Activated CD8-positive, alpha-beta memory T cell treated with anti-CD3 and anti-CD28 coated beads, Interleukin-2, amount 50 U/mL, for 4 hours (primary cell): ENCODE results near the gene ZNRF3.

Experiments used
- DNase-seq: peaks from one replicate; pipeline ENCODE4 v3.0.0-alpha.2; 2020

The ZNRF3 gene

DNA sequence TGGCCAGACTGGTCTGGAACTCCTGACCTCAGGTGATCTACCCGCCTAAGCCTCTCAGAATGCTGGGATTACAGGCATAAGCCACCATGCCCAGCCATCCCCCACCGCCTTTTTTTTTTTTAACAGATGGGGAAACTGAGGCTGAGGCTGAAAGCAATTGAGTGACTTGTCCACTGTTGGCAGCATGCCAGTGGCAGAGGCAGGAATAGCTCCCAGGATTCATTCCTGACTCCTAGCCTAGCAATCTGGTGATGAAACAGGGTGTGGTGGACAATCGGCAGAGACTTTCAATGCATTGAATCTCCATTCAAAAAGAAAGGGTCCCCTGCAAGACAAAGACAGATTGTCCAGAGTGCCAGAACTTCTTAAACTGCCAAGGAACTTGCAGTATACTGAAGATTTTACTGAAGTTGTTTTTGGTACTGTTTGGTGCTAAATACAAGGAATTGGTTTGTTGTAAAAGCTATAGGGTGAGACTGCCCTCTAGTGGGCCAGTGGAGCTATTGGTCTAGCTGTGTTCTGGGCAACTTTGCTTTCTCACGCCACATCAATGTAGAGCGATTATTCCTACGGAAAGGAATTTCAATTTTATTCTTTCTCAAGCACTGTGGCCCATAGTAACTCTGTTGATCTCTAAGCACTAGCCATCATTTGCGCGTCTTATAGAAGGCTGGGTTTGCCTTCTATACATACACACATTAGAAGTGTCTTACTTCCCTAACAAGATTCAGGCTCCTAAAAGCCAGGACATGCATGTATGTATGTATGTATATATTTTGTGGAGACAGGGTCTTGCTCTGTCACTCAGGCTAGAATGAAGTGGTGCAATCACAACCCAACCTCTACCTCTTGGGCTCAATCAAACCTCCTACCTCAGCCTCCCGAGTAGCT lies 157.3 kb downstream of the ZNRF3 start:
- peak; percentile 64 for DNase-seq

DNA sequence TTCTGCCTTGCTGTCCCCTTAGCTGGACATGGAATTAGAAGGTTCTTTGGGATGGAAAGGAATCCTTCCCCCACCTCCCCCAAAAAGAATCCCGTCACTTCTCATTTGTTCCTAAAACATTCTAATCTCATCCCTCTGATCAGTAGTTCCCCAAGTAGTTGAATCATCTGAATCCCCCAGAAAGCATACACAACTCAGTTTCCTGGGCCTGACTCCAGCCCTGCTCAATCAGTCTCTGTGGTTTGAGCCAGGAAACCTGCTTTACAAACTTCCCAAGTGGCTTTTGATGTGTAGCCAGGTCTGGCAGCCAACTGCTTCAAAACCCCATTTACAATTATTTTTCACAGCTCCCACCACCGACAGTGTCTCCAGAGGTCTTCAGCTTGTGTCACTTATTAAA lies 158.0 kb downstream of the ZNRF3 start:
- no peak for DNase-seq

DNA sequence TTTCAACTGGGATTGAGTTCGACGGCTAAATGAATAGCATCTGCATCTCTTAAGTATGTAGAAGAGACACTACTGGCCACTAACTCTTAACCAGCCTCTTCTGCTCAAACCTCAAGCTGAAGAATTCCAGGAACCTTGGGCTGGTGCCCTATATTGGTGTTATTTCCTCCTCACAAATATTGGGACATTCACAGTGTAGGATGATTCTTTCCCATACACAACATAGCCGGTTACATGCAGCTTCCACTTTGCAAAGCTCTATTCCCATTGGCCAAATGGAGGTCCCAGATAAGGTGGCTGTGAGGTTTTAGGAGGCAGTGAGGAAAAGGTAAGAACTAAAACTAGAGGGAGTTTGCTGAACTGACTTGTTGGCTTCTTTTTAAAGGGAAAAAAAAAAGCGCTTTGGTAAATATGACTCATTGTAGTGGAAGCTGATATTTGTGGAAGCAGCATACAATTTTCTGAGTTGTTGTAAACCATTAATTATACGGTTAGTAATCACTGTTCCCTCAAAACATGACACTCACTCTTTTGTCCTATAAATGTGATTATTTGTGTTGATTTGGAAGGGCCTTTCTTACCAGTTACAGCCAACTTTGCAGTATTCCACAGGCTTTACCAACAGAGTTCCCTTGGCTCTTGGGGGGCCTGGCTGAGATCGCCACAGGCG lies 160.7 kb downstream of the ZNRF3 start:
- DNase-seq: no peak

DNA sequence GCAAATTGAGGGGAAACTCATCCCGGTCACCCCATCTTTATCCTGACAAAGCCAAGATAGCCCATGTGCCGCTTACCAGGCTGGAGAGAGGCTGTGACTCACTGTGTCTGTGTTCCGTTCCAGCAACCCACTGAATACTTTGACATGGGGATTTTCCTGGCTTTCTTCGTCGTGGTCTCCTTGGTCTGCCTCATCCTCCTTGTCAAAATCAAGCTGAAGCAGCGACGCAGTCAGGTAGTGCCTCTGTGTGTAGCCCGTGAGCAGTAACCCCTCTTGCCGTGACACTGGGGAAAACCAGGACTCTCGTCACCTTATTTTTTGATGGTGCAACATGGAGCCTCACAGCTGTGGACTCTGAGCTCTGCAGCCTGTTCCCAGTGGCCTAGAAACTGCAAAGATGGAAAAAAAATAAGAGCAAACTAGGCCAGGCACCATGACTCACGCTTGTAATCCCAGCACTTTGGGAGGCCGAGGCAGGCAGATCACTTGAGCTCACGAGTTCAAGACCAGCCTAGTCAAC lies 161.3 kb downstream of the ZNRF3 start:
- DNase-seq: no peak

DNA sequence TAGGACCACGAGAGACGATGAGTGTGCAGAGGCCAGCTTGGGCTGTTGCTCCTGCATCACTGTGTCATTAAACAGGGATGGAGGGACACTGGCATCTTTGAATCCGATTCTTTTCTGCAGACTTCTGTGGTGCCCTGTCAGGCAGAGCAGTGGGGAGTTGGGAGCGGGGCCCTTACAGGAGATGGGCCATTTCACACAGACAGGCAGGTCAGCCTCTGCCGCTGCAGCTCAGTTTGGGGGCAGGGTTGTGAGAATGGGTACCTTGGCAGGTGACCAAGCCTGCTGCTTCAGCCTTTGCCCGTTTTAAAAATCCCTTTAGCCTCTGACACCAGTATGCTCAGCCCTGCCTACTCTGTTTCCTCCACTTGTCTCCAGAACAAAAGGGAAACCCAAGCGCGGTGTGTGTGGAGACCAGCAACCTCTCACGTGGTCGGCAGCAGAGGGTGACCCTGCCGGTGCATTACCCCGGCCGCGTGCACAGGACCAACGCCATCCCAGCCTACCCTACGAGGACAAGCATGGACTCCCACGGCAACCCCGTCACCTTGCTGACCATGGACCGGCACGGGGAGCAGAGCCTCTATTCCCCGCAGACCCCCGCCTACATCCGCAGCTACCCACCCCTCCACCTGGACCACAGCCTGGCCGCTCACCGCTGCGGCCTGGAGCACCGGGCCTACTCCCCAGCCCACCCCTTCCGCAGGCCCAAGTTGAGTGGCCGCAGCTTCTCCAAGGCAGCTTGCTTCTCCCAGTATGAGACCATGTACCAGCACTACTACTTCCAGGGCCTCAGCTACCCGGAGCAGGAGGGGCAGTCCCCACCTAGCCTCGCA lies 165.7 kb downstream of the ZNRF3 start:
- no peak for DNase-seq

DNA sequence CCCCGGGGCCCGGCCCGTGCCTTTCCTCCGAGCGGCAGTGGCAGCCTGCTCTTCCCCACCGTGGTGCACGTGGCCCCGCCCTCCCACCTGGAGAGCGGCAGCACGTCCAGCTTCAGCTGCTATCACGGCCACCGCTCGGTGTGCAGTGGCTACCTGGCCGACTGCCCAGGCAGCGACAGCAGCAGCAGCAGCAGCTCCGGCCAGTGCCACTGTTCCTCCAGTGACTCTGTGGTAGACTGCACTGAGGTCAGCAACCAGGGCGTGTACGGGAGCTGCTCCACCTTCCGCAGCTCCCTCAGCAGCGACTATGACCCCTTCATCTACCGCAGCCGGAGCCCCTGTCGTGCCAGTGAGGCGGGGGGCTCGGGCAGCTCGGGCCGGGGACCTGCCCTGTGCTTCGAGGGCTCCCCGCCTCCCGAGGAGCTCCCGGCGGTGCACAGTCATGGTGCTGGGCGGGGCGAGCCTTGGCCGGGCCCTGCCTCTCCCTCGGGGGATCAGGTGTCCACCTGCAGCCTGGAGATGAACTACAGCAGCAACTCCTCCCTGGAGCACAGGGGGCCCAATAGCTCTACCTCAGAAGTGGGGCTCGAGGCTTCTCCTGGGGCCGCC lies 166.4 kb downstream of the ZNRF3 start:
- no peak for DNase-seq

DNA sequence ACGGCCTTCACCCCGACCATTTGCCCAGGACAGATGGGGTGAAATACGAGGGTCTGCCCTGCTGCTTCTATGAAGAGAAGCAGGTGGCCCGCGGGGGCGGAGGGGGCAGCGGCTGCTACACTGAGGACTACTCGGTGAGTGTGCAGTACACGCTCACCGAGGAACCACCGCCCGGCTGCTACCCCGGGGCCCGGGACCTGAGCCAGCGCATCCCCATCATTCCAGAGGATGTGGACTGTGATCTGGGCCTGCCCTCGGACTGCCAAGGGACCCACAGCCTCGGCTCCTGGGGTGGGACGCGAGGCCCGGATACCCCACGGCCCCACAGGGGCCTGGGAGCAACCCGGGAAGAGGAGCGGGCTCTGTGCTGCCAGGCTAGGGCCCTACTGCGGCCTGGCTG lies 167.1 kb downstream of the ZNRF3 start:
- no peak for DNase-seq

DNA sequence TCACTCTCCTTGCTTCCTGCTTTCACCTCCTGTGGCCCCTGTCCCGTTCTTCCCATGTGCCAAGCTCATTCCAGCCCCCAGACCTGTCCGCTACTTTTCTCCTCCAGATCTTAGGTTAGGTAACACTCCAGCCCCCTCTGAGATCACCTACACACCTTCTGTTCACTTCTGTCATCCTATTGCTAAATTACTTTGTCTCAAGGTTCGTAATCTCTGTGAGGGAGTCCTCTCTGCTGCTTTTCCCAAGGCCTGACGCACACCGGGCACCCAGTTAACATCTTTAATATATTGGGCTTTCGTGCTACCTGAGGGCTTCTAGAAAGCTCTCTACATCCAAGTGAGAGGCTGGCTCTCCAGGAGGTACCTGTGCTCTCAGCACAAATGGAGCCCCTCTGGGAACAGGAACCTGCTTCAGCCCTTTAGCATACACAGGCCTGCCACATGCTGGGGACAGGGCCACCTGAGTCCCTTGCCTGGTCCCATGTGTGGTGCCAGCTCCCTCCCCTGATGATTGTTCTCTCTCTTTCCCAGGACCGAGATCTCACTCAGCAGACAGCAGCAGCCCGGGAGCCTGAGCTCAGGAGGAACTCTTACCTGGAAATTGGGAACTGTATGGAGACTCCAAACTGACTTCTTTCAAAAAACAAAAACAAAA lies 169.8 kb downstream of the ZNRF3 start:
- no peak for DNase-seq

DNA sequence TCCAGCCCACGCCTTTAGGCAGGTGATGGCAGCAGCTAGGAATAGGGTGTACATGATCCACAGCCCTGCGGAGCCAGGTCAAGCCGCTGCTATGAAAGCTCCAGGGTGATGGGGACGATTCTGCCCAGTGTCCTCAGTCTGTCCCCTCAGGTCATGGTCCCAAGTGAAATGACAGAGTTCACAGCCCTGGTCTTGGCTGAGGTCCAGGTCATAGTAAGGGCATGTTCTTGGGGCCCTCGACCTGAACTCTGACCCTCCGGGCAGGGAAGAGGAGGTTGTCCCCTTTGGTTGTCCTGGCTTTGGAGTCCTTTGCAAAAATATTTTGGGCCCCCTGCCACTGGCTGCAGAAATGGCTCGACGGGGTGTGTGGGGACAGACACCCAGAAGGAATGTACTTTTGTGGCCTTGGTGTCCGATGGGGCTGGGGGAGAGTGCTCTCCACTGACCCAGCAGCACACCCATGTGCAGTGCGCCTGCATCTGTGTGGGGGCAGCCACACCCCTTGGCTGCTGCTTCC lies 170.9 kb downstream of the ZNRF3 start:
- no peak for DNase-seq

DNA sequence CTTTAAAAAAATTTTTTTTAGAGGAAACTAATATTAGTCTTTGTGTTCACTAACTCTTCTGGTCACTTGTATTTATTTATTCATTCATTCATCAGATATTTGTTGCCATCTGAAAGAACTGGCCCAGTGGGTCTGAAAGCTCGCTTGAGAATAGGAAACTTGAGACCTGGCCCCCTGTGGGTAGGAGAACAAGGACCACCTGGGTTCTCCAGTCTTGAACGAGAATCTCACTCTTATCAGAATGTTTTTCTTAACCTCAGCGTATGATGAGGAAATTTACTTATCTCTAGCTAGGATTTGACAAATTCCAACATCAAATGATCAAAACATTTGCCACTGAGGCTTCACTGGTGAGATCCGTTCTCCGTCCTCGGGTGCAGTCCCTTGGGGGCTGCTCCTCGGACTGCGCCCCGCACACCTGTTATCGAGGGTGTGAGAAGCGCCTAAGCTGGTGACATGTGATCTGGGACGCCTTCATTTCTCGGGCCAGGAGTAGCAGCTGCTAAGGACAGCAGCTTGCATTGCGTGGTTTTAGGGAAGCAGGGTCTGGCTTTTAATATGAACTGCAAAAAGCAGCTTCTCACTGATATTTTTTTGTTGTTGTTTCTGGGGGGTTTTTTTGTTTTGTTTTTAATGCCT lies 171.9 kb downstream of the ZNRF3 start:
- no peak for DNase-seq

DNA sequence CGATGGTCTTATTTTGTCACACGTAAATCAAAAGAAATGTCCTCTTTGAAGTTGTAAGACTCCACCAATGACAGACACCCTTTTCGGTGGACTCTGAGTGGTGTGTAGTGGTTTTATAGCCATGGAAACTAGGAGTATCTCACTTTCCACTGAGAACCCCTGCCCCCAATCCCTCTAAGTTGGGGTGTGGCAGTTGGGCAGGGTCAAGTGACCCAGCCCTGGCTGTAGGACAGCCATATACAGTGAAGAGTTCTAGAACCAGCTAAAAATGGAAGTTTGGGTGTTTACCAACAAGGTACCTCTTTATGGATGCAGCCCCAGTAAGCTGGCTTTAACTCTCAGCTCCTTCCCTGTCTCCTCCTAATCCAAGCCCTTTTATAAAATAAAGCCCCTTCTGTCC lies 173.1 kb downstream of the ZNRF3 start:
- no peak for DNase-seq

DNA sequence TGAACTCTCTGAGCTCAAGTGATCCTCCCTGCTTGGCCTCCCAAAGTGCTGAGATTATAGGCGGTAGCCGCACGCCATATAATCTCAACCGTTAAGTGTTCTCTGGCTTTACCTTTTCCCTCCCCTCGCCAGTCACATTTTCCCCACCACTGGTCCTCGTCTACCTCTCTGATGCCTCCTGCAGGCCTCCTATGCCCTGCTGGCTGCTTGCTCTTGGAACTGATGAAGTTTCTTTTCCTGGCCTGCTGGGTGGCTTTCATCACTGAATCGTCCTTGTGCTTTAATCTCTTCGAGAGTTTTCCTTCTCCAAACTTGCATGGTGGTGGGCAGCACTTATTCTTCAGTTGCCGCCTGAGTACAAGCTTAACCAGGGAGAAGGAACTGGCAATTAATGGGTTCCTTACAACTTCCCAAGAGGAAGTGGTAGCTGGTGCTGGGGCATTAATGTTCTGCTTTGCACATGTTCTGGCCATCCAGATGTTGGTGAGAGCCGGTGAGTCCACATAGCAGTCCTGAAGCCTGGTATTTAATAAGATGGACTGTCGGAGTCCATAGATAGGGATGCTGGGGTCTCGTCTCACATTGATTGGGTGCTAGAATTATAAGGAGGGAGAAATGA lies 177.0 kb downstream of the ZNRF3 start:
- no peak for DNase-seq

DNA sequence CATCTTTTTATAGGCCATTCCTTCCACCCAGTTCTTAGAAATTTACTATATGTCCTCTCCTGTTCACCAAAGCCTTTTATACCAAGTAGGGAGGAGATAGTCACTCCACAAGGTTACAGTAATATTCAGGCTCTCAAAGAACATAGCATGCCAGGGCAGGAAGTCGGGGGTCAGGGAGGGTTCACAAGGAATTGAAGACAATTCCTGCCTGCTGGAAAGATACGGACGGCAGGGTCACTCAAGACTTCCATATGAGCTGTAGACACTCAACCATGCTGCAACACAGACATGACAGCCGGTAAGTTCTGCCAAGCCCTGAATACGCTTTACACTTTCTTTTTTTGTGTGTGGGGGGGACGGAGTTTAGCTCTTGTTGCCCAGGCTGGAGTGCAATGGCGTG lies 177.6 kb downstream of the ZNRF3 start:
- no peak for DNase-seq

DNA sequence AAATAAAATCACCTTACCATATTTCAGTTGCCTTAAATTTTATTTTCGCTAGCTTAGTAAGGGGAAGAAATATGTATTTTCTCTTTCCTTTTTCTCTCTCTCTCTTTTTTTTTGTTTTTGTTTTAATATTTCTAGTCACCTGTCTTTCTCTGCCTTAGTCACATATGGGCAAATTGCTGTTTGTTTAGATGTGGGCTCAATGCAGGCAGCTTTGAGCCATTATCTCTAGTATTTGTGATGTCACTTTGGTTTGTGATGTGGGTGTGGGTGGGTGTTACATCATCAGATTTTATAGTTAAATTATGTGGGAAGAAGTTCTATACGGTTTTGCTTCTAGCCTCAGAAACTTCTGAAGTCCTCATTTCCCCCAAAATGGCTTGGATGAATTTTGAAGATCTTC lies 178.4 kb downstream of the ZNRF3 start, which contains the start of gene C22orf31:
Gene C22orf31, minus strand, starts transcription at position 59 of the 400 bp plus-strand sequence. Its CDS starts 39 bp downstream, at position 20.
- DNase-seq: no peak

DNA sequence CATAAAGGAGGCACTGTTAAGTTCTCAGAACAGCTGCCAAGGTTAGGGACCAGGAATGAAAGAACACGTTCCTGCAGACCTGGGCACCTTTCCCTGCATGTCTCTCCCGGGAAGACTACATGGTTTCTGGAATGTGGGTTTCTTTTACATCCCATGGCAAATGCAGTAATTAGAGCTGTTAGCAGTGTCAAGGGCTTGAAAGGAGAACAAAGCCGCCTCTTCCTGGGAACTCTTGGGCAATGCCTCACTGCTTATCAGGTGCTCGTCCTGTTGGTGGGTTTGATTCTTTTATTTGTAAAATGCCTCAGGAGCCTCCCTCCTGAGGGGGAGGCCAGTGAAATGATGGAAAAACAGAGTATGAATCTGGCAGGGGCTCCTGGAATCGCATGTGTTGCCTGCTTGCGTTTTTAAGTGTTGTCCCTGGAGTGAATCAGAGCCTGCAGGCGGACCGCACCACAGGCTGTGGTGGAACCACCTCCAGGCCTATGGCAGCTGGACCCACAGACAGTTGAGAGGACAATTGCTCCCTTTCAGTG lies 179.0 kb downstream of the ZNRF3 start:
- DNase-seq: no peak

DNA sequence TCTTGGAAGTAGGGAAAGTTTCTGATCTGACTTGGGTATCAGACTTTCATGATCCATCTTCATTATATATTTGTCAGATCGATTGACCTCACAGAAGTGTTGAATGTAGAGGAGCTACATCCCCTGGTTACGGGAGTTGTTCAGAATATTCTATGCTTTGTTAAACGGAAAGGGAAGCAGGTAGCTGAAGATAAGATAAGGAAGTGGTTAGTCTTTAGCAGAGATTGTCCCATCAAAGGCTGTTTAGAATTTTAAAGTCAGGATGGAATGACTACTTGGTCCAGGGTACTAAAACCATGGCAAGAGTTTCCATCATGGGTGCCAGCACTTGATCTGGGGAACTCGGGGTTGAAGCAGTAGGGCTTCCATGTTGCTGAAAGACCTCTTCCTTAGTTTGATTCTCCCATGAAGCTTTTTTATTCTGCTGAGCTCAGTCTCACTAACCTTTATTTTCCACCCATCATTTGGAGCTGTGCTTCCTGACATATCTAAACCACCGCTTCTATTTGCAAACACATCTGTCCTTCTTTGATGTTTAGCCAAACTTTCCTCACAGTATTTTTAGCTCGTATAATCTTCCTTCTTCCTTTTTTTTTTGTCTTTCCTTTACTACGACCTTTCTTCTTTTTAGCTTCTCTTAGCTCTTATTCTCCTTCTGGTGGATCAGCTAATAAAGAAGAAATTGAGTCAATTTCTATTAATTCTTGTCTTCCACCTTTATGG lies 182.3 kb downstream of the ZNRF3 start:
- no peak for DNase-seq

DNA sequence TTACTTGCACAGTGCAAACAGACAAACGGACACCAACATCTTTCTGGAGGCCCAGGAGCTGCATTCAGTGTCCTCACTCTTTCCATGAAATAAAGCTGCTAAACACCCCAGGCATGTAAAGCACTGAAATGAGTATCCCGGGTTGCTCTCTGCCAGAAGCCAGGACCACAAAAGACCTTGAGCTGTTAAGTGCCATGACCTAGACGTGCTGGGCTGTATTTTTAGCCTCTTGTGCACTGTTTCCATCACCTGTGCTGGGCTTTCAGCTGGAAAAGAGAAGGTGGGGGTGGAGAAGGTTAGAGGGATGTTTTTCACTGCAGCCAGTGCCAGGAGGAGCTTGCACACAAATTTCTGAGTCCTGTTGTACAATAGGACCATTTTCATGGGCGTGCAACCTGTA lies 186.1 kb downstream of the ZNRF3 start:
- no peak for DNase-seq

DNA sequence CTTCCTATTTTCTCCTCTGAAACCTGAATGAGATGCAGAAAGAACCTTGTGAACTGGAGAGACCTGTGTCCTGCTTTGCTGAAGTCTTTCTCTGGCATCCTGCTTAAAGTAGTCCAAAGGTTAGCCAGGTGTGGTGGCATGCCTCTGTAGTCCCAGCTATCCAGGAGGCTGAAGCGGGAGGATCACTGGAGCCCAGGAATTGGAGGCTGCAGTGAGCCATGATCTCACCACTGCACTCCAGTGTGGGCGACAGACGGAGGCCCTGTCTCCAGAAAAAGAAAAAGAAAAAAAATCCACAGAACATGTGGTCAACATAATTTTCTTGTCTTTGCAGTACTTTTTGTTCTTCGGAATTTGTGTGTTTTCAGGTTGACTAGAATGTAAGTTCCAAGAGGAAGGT lies 187.1 kb downstream of the ZNRF3 start:
- no peak for DNase-seq

DNA sequence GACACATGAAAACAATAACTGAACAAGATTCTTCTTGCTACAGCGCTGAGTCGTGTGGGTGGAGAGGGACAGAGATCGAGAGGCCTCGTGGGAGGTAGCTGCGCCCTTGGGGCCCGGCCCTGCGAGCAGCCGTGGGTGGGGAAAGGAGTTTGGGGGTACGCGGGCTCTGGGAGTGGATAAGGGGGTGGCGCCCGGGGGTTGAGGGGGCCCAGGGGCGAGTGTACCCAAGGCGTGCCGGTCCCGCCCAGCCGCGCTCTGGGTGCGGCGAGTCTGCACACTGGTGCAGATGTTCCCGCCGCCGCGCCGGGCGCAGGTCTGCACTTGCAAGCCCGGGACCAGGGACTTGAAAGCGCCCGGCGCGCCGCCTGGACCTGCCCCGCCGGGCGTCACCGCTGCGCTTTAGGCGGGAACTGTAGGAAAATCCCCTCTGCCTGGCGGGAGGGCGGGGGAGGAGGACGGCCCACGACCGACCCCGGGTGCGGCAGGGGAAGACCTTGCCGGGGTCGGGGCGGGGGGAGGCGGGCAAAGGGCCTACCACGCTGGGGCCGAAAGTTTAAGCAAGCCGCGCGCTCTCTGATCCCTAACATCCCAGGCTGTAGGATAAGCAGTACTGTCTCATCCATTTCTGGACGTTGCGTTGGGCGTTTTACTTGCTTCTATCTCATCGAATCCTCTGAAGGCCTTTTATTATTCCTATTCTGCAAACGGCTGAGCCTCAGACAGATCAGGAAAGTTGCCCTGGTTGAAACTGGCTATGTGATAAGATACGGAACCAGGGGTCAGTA lies 188.1 kb downstream of the ZNRF3 start:
- no peak for DNase-seq
